GM18951 (cell line): ENCODE results near the gene ERMN.
"Not testable (repeated sequence)": the region's sequence is repeated elsewhere in the genome, so short reads cannot be mapped to it uniquely, and the experiment has no call there.

Experiments
- POLR2A ChIP-seq: IDR thresholded peaks from 4 replicates; pipeline ENCODE4 v1.6.1; 2011; ENCODE audit warnings: mild to moderate bottlenecking; ENCODE audit not compliant: insufficient read length, insufficient read depth; ENCODE audit errors: extremely low read depth
- in situ Hi-C: fragments of 300-500 bp; cut with MboI; formaldehyde crosslinking; loops from one replicate; pipeline ENCODE4 v1.12.0; 2022; ENCODE audit warnings: low sequenced_read_pairs, mixed read lengths, inconsistent platforms; ENCODE audit not compliant: unreplicated experiment

ERMN gene

GRCh38 chr2:157345647-157346389 is 20.2 kb upstream of the ERMN start:
- no peak for TF ChIP-seq POLR2A
- in situ Hi-C loops, result no loop called here

- in situ Hi-C loops, result not testable (repeated sequence)
Observed at GRCh38 chr2:157341381-157341780, 15.8 kb upstream of the ERMN start.

GRCh38 chr2:157339965-157340655 is 14.5 kb upstream of the ERMN start:
- in situ Hi-C loops, result loop anchor here (10.0 kb wide), 1 partner anchor 145 kb away; no protein-coding TSS in a partner anchor
- no peak for TF ChIP-seq POLR2A

GRCh38 chr2:157337978-157338377 is 12.4 kb upstream of the ERMN start:
- no peak for TF ChIP-seq POLR2A
- in situ Hi-C loops, result loop anchor here (10.0 kb wide), 1 partner anchor 147 kb away; no protein-coding TSS in a partner anchor

GRCh38 chr2:157336137-157337010 is 10.8 kb upstream of the ERMN start:
- TF ChIP-seq POLR2A, result no peak

GRCh38 chr2:157334797-157335196 is 9.2 kb upstream of the ERMN start:
- TF ChIP-seq POLR2A, result no peak
- in situ Hi-C loops, result loop anchor here (10.0 kb wide), 1 partner anchor 150 kb away; no protein-coding TSS in a partner anchor

More at GRCh38 chr2:157336137-157337010, 10.8 kb upstream of the ERMN start:
- in situ Hi-C loops, result loop anchor here (10.0 kb wide), 1 partner anchor 148 kb away; no protein-coding TSS in a partner anchor

GRCh38 chr2:157334335-157334734 is 8.7 kb upstream of the ERMN start:
- in situ Hi-C loops, result loop anchor here (10.0 kb wide), 1 partner anchor 150 kb away; no protein-coding TSS in a partner anchor
- no peak for TF ChIP-seq POLR2A

- no peak for TF ChIP-seq POLR2A
- in situ Hi-C loops, result loop anchor here (10.0 kb wide), 1 partner anchor 151 kb away; no protein-coding TSS in a partner anchor
Observed at GRCh38 chr2:157333304-157334047, 7.9 kb upstream of the ERMN start.

- in situ Hi-C loops, result no loop called here
- TF ChIP-seq POLR2A, result no peak
Observed at GRCh38 chr2:157329524-157329923, 3.9 kb upstream of the ERMN start.

GRCh38 chr2:157327621-157328500 is 2.2 kb upstream of the ERMN start:
- no peak for TF ChIP-seq POLR2A
- in situ Hi-C loops, result no loop called here

GRCh38 chr2:157327200-157327599 is 1.6 kb upstream of the ERMN start:
- no peak for TF ChIP-seq POLR2A
- in situ Hi-C loops, result no loop called here
